LNCAP (cell line): Measurements from ENCODE around the gene ADAMTS16.

Experiments used
- TF ChIP-seq, protein P1 (sequence below): fragments of 450-650 bp; IDR thresholded peaks from 2 replicates; pipeline ENCODE4 v1.5.1; 2017; ENCODE audit warnings: mild to moderate bottlenecking

Gene ADAMTS16

DNA sequence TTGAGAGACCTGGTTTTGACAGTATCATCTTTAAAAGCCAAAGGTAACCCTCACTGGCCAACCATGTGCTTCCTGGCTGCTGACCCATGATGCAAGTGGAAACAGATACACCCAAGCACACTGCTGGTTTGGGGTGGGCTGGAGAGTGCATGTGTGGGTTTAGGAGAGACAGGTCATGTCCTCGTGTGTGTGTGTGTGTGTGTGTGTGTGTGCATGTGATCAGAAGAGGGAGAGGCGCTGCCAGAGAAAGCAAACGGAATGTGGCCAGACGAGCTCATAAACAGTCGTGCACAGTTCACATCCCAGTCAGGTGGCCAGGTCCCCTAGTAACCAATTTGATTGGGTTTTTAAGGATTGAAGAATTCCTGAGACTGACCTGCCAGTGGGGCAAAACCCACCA, 169.5 kb downstream of the ADAMTS16 start:
- TF ChIP-seq, protein P1, sequence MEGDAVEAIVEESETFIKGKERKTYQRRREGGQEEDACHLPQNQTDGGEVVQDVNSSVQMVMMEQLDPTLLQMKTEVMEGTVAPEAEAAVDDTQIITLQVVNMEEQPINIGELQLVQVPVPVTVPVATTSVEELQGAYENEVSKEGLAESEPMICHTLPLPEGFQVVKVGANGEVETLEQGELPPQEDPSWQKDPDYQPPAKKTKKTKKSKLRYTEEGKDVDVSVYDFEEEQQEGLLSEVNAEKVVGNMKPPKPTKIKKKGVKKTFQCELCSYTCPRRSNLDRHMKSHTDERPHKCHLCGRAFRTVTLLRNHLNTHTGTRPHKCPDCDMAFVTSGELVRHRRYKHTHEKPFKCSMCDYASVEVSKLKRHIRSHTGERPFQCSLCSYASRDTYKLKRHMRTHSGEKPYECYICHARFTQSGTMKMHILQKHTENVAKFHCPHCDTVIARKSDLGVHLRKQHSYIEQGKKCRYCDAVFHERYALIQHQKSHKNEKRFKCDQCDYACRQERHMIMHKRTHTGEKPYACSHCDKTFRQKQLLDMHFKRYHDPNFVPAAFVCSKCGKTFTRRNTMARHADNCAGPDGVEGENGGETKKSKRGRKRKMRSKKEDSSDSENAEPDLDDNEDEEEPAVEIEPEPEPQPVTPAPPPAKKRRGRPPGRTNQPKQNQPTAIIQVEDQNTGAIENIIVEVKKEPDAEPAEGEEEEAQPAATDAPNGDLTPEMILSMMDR = no peak

DNA sequence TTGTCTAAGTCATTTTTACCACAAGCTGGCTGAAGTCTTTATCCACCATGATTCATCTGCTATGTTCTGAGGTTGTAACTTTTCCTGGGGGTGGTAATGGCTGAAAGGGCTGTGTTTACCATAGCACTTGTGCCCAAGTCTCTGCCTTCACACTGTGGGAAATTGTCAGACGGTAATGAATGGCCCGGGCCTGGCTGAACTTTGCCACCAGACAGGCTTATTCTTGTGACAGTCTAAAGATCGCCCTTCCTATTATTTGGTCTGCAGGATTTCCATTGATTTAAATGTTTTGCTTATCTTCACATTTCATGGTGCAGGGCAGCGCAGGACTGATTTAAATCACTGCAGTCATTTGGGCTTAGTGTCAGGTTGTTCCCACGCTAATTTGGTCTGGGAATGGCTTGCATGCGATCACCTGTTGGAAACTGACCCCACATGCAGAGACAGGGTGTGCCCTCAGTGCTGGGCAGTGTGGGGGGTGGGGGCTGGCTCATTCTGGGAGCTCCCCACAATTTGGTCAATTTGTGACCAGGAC, 173.0 kb downstream of the ADAMTS16 start:
- TF ChIP-seq, protein P1 = no peak

DNA sequence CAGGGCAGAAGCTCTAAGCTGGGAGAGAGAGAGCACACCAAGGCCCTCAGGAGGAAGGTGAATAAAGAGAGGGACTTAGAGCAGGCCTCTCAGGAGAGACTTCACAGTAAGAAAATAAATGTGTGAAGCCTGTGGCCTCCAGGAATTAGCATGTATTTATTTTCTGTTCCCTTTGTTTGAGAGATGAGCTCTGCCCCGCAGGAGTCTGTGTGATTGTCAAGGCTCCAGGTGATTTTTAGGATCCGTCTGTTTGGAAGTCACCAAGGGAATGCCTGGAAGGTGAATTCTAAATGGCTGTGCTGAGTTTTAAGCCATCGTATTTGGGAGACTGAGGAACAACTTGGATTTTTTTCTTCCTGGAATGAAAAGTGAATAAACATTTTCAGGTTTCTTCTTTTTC, 174.0 kb downstream of the ADAMTS16 start:
- TF ChIP-seq, protein P1 = no peak

DNA sequence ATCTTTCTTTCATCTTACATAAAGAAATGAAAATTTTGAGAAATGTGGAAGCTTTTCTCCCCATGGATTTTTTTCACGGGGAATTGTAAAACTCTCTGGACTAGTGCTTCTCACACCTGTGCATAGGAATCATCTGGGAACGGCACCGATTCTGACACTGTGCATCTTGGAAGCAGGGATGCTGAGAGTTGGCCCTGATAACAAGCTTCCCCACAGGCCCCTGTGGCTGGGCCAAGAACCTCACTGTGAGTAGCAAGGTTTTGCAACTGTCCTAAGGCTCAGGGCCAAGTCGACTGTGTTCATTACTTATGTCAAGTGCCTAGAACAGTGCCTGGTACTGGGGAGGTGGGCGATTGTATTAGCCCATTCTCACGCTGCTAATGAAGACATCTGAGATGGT, 174.5 kb downstream of the ADAMTS16 start:
- TF ChIP-seq, protein P1 = no peak

- TF ChIP-seq, protein P1 = no peak
These were observed 175.2 kb downstream of the ADAMTS16 start for GRCh38 chr5:5315068-5315980.

- TF ChIP-seq, protein P1 = no peak
These were observed 176.2 kb downstream of the ADAMTS16 start for GRCh38 chr5:5316334-5316733.

DNA sequence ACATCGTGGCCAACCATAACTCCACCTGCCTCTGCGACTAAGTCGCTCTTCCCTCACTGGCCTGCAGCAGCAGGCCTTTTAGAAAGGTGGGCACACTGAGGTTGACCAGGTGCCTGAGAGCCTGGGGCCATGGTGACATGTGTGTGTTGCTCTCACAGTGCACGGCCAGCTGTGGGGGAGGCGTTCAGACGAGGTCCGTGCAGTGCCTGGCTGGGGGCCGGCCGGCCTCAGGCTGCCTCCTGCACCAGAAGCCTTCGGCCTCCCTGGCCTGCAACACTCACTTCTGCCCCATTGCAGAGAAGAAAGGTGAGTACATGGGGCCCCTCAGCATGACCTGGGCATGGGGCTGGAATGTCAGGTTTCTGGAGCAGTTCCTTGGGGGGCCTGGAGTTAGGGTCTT, 177.8 kb downstream of the ADAMTS16 start:
- TF ChIP-seq, protein P1 = no peak
